HepG2 (cell line): ENCODE data around the gene TAS2R1. TPM values are rescaled to one million over a fixed set of nuclear protein-coding genes. Genes with fewer than 3 reads are reported as not detected.

Experiments
- ATAC-seq: fragments of 200-7000 bp; cut with Tn5 transposase; 3 replicates; pipeline ENCODE4 v1.9.1; 2020; ENCODE audit warnings: mild to moderate bottlenecking, moderate library complexity
- BruUV-seq: library from RNA; stranded (reverse); fragments of 400-500 nt; replicated peaks from 2 replicates; lab custom pipeline; 2021; lab: Mats Ljungman, UMichigan
- CTCF ChIA-PET: fragments of 300-600 bp; formaldehyde crosslinking; extraction: SDS; loops from one replicate; lab custom pipeline; 2021; ENCODE audit warnings: low total read pairs, inconsistent platforms, low intra/inter-chr PET ratio; lab: Yijun Ruan, JAX
- POLR2A ChIA-PET: fragments of 350-600 bp; sonication (Branson Sonifier 250); formaldehyde crosslinking; loops from one replicate; lab custom pipeline; 2020; ENCODE audit warnings: antibody characterized with exemption, inconsistent platforms; lab: Yijun Ruan, JAX
- DNase-seq: peaks from one replicate; pipeline ENCODE4 v3.0.0-alpha.2; 2015; ENCODE audit warnings: low spot score
- FAIRE-seq: peaks from 3 replicates; lab custom pipeline; 2011; peaks lifted over from hg19 to GRCh38; lab: Jason Lieb, UNC
- H2AFZ ChIP-seq: one replicate; pipeline ENCODE4 v1.6.1; 2011; ENCODE audit warnings: low read length, inconsistent platforms
- H3K27ac ChIP-seq: fragments of 300-600 bp; 3 replicates; pipeline ENCODE4 v1.8.0; 2011; ENCODE audit warnings: mixed run types, mild to moderate bottlenecking, mixed read lengths, low read length, inconsistent platforms; ENCODE audit not compliant: insufficient read depth; ENCODE audit errors: extremely low read length
- H3K27me3 ChIP-seq, 2 experiments: fragments of 200-600 bp in 1 of 2; 2 replicates in 1 of 2; 3 replicates in 1 of 2; pipeline versions ENCODE4 v1.6.0 to v1.8.0; 2011; ENCODE audit warnings: low read length in 2 of 2, mild to moderate bottlenecking in 2 of 2, moderate library complexity in 2 of 2, inconsistent platforms in 1 of 2; ENCODE audit not compliant: insufficient read depth in 2 of 2, control insufficient read depth in 1 of 2
- H3K36me3 ChIP-seq, 2 experiments: fragments of 200-600 bp in 1 of 2; replicated peaks in 1 of 2; 2 replicates in 1 of 2; 3 replicates in 1 of 2; pipeline versions ENCODE4 v1.5.1 to v1.8.0; 2011; ENCODE audit warnings: low read length in 2 of 2, inconsistent platforms in 1 of 2; ENCODE audit not compliant: insufficient read depth in 2 of 2, control insufficient read depth in 1 of 2
- H3K4me1 ChIP-seq: 2 replicates; pipeline ENCODE4 v1.5.1; 2012; ENCODE audit warnings: low read length, inconsistent platforms; ENCODE audit not compliant: insufficient read depth
- H3K4me2 ChIP-seq: 2 replicates; pipeline ENCODE4 v1.6.0; 2011; ENCODE audit warnings: low read depth, low read length, inconsistent platforms
- H3K4me3 ChIP-seq, 3 experiments: fragments of 200-600 bp in 1 of 3; sonication (generic), shearing (Covaris generic) in 1 of 3; replicated peaks in 1 of 3; 2 replicates each; pipeline ENCODE4 v1.5.1; 2011 to 2016; ENCODE audit warnings: low read length in 3 of 3, inconsistent platforms in 2 of 3, low read depth in 2 of 3, mild to moderate bottlenecking in 2 of 3, control low read depth in 1 of 3, mixed read lengths in 1 of 3; ENCODE audit not compliant: insufficient read depth in 1 of 3
- H3K79me2 ChIP-seq: one replicate; pipeline ENCODE4 v1.6.1; 2011; ENCODE audit warnings: low read length, inconsistent platforms; ENCODE audit not compliant: insufficient read depth
- H3K9ac ChIP-seq: 2 replicates; pipeline ENCODE4 v1.6.0; 2011; ENCODE audit warnings: mild to moderate bottlenecking, low read depth, low read length, inconsistent platforms; ENCODE audit not compliant: insufficient read depth
- H3K9me3 ChIP-seq: 2 replicates; pipeline ENCODE4 v1.5.1; 2012; ENCODE audit warnings: mild to moderate bottlenecking, low read length
- H4K20me1 ChIP-seq: 2 replicates; pipeline ENCODE4 v1.6.0; 2011; ENCODE audit warnings: inconsistent platforms, mild to moderate bottlenecking, low read length, moderate library complexity; ENCODE audit not compliant: insufficient read depth
- ESRRA ChIP-seq: sonication (generic); formaldehyde crosslinking; IDR thresholded peaks from 2 replicates; pipeline ENCODE4 v1.5.1; 2020; ENCODE audit warnings: mild to moderate bottlenecking, low read depth, missing genetic modification reagents
- HNRNPUL1 ChIP-seq: fragments of 200-400 bp; formaldehyde crosslinking; IDR thresholded peaks from 2 replicates; pipeline ENCODE4 v1.6.1; 2017; ENCODE audit warnings: low read depth, mild to moderate bottlenecking, low read length, moderate library complexity
- NRL ChIP-seq: sonication (generic); formaldehyde crosslinking; IDR thresholded peaks from 2 replicates; pipeline ENCODE4 v1.5.0; 2020; ENCODE audit warnings: missing genetic modification reagents, mild to moderate bottlenecking, moderate library complexity, borderline replicate concordance
- RFXAP ChIP-seq: sonication (generic); formaldehyde crosslinking; IDR thresholded peaks from 2 replicates; pipeline ENCODE4 v1.4.0; 2020; ENCODE audit warnings: missing genetic modification reagents, borderline replicate concordance
- TCF12 ChIP-seq, 2 experiments: fragments of 450-650 bp in 1 of 2; sonication (generic) in 1 of 2; formaldehyde crosslinking in 1 of 2; IDR thresholded peaks; 2 replicates each; pipeline versions ENCODE4 v1.6.1 to v1.8.0; 2017 to 2022; ENCODE audit warnings: antibody characterized with exemption in 1 of 2, mild to moderate bottlenecking in 1 of 2, missing genetic modification reagents in 1 of 2, moderate library complexity in 1 of 2
- YEATS4 ChIP-seq: sonication (generic); formaldehyde crosslinking; IDR thresholded peaks from 2 replicates; pipeline ENCODE4 v1.4.0; 2020; ENCODE audit warnings: missing genetic modification reagents, borderline replicate concordance
- ZFP62 ChIP-seq: sonication (generic); formaldehyde crosslinking; IDR thresholded peaks from 2 replicates; pipeline ENCODE4 v1.4.0; 2020; ENCODE audit warnings: missing genetic modification reagents
- ZNF124 ChIP-seq: sonication (generic); formaldehyde crosslinking; IDR thresholded peaks from 2 replicates; pipeline ENCODE4 v1.4.0; 2020; ENCODE audit warnings: missing genetic modification reagents
- ZNF235 ChIP-seq: sonication (generic); formaldehyde crosslinking; IDR thresholded peaks from 2 replicates; pipeline ENCODE4 v1.8.1; 2023; ENCODE audit warnings: mild to moderate bottlenecking, missing genetic modification reagents, borderline replicate concordance
- WGBS: methylation state at CpG from one replicate; pipeline ENCODE4 v1.1.6; 2017; ENCODE audit warnings: low lambda C conversion rate; 5-methylcytosine and 5-hydroxymethylcytosine counted together
- in situ Hi-C: cut with HindIII; loops from 2 replicates; pipeline ENCODE4 v1.10.0; 2017; ENCODE audit warnings: low pct_unique_long_range_greater_than_20kb; ENCODE audit not compliant: extremely low pct_ligation_motif_present
- intact Hi-C: fragments of 100-400 bp; cut with micrococcal nuclease; formaldehyde crosslinking; loops from one replicate; pipeline ENCODE4 v1.10.0; 2022; ENCODE audit not compliant: unreplicated experiment
- polyA plus RNA-seq, 8 experiments: library from polyadenylated mRNA; depleted of rRNA in 3 of 8; stranded (reverse) in 7 of 8; unstranded in 1 of 8; fragments of >200 nt; fragmentation: Illumina TruSeq in 4 of 8; extraction: Trizol in 4 of 8; gene quantifications; 2 replicates each; pipeline versions ENCODE4 v1.2.1 to v1.2.3, GENCODE V29; 2011 to 2016; ENCODE audit warnings: low read depth in 4 of 8, missing spikeins in 1 of 8, mixed read lengths in 1 of 8; ENCODE audit not compliant: insufficient read depth in 1 of 8
- total RNA-seq, 5 experiments: library from RNA; depleted of rRNA; stranded (reverse); fragments of >200 nt; fragmentation: Illumina TruSeq; extraction: Trizol; gene quantifications; 2 replicates each; pipeline ENCODE4 v1.2.3, GENCODE V29; 2016; ENCODE audit warnings: low read depth in 1 of 5
- TF ChIP-seq, protein P1 (sequence below): sonication (generic); formaldehyde crosslinking; IDR thresholded peaks from 2 replicates; pipeline ENCODE4 v1.8.0; 2022; ENCODE audit warnings: missing genetic modification reagents, mild to moderate bottlenecking, borderline replicate concordance
- TF ChIP-seq, protein P2 (sequence below): sonication (generic); formaldehyde crosslinking; IDR thresholded peaks from 2 replicates; pipeline ENCODE4 v1.4.0; 2020; ENCODE audit warnings: missing genetic modification reagents, low read depth, mild to moderate bottlenecking, borderline replicate concordance
- TF ChIP-seq, protein P3 (sequence below): sonication (generic); formaldehyde crosslinking; IDR thresholded peaks from 2 replicates; pipeline ENCODE4 v1.8.0; 2022; ENCODE audit warnings: low read depth, missing genetic modification reagents

TAS2R1 gene
- total and polyA plus RNA-seq, 2 of the 13 experiments (the other 11 are each of a cell fraction or from before 2014, with no cell fraction given) = not detected

DNA sequence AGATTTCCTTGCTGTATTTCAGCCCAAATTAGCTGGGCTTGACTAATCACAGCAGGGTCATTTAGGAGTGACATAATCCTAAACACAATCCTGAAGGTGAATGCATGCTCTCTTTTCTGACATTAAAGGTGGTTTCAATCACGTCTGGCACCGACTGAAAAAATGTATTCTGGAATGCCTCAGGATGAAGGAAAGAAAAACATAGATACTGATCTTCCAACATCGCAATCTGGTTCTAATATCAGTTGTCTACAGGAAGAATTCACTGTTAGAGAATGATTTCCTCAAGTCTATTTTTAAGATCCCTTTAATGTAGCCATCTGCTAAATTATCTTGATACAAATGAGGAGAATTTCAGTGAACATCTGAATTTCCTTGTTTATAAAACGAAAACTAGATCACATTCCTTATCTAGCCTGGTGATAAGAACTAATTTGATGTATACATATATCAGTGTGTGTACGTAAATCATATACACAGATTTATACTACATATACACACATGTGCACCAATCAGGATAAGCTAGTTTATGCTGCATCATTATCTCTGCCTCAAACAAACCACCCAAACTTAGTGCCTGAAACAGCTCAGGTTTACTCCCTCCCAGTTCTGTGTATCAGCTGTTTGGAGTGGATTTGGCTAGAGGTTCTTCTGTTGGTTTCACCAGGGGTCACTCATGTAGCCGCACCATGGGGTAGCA, 31.3 kb upstream of the TAS2R1 start:
- Histone ChIP-seq H3K4me1 (no peaks in the 10 kb centered on the region), H3K9ac (no peak overlapping the region), H3K4me2 (no peak overlapping the region), H2AFZ (no peak overlapping the region), H3K9me3 (no peaks in the 10 kb centered on the region), H4K20me1 (no peaks in the 10 kb centered on the region), H3K27ac (no peak overlapping the region), H3K36me3 (no peaks in the 10 kb centered on the region), H3K79me2 (no peaks in the 10 kb centered on the region), H3K27me3 (no peaks in the 10 kb centered on the region), H3K4me3 (no peak overlapping the region)
- FAIRE-seq = no peak
- no peak for TF ChIP-seq ZNF124 (CRISPR knock-in tag)
- TF ChIP-seq, protein P1, sequence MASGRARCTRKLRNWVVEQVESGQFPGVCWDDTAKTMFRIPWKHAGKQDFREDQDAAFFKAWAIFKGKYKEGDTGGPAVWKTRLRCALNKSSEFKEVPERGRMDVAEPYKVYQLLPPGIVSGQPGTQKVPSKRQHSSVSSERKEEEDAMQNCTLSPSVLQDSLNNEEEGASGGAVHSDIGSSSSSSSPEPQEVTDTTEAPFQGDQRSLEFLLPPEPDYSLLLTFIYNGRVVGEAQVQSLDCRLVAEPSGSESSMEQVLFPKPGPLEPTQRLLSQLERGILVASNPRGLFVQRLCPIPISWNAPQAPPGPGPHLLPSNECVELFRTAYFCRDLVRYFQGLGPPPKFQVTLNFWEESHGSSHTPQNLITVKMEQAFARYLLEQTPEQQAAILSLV (CRISPR knock-in tag) = no peak
- no peak for TF ChIP-seq ZFP62 (CRISPR knock-in tag)
- POLR2A ChIA-PET = no interaction called here
- ATAC-seq = no peak
- no TSS peak for BruUV-seq
- 9% methylated on average over 6 of the region's 6 CpGs for WGBS
- DNase-seq = no peak
- in situ Hi-C loops (no loop called here), intact Hi-C loops (no loop called here)
- CTCF ChIA-PET = no interaction called here

DNA sequence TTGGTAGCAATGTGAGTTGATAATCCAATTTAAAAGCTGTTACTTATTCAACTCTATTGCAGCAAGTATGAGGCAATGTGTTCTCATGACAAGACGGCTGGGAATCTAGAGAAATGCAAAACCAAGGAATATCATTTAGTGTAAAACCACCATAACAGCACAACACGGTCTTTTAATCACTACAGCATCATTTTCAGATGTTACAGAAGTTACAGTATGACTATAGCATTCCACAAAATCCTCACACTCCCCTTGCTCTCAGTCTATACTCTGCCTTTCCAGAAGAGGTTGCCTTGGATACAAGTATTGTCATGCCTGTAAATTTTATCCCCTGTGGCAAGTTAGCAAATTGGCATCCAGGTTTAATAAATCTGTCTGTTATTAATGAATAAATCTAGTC, 28.6 kb upstream of the TAS2R1 start:
- no peaks in the 10 kb centered on the region for H3K27me3 ChIP-seq
- H3K4me2 ChIP-seq = no peak overlapping the region
- POLR2A ChIA-PET = no interaction called here
- in situ Hi-C loops (no loop called here), intact Hi-C loops (no loop called here)
- no peaks in the 10 kb centered on the region for H4K20me1 ChIP-seq
- H3K79me2 ChIP-seq = no peaks in the 10 kb centered on the region
- H2AFZ ChIP-seq = no peak overlapping the region
- CTCF ChIA-PET = no interaction called here
- no peaks in the 10 kb centered on the region for H3K9me3 ChIP-seq
- no TSS peak for BruUV-seq
- no peak overlapping the region for H3K27ac ChIP-seq
- H3K4me3 ChIP-seq = no peak overlapping the region
- 0% methylated on average over 2 of the region's 2 CpGs for WGBS
- no peaks in the 10 kb centered on the region for H3K36me3 ChIP-seq
- H3K9ac ChIP-seq = no peak overlapping the region
- no peaks in the 10 kb centered on the region for H3K4me1 ChIP-seq
- no peak for DNase-seq
- no peak for FAIRE-seq
- no peak for ATAC-seq
- no peak for TF ChIP-seq HNRNPUL1
- TF ChIP-seq ZNF235 (CRISPR knock-in tag) = no peak
- TF ChIP-seq ESRRA = no peak
- TF ChIP-seq, protein P2, sequence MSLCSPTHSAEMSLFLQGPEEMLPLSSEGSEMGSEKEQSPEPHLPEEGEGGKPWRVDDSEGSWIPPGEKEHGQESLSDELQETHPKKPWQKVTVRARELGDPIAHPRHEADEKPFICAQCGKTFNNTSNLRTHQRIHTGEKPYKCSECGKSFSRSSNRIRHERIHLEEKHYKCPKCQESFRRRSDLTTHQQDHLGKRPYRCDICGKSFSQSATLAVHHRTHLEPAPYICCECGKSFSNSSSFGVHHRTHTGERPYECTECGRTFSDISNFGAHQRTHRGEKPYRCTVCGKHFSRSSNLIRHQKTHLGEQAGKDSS = no peak
- no peak for TF ChIP-seq NRL
- no peak for TF ChIP-seq RFXAP (CRISPR knock-in tag)
- TF ChIP-seq, protein P3, sequence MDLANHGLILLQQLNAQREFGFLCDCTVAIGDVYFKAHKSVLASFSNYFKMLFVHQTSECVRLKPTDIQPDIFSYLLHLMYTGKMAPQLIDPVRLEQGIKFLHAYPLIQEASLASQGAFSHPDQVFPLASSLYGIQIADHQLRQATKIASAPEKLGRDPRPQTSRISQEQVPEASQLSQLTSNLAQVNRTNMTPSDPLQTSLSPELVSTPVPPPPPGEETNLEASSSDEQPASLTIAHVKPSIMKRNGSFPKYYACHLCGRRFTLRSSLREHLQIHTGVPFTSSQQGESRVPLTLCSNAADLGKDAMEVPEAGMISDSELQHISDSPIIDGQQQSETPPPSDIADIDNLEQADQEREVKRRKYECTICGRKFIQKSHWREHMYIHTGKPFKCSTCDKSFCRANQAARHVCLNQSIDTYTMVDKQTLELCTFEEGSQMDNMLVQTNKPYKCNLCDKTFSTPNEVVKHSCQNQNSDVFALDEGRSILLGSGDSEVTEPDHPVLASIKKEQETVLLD (CRISPR knock-in tag) = no peak
- TF ChIP-seq TCF12 (IDR thresholded peaks at IDR 0.05) = no peak
- TF ChIP-seq TCF12 (CRISPR knock-in tag; IDR thresholded peaks at IDR 0.05) = no peak
- no peak for TF ChIP-seq YEATS4
